Measurements from ENCODE around the gene ISM1. TPM values are rescaled to one million over a fixed set of nuclear protein-coding genes. Genes with fewer than 3 reads are reported as not detected.
A peak's percentile ranks its signal among the peaks of the same experiment; 100 is the strongest.

ISM1 gene
- total RNA-seq, 6 donors from 2014 or later = 2.2 to 7.4 (median 2.3) TPM; not detected in 1

DNA sequence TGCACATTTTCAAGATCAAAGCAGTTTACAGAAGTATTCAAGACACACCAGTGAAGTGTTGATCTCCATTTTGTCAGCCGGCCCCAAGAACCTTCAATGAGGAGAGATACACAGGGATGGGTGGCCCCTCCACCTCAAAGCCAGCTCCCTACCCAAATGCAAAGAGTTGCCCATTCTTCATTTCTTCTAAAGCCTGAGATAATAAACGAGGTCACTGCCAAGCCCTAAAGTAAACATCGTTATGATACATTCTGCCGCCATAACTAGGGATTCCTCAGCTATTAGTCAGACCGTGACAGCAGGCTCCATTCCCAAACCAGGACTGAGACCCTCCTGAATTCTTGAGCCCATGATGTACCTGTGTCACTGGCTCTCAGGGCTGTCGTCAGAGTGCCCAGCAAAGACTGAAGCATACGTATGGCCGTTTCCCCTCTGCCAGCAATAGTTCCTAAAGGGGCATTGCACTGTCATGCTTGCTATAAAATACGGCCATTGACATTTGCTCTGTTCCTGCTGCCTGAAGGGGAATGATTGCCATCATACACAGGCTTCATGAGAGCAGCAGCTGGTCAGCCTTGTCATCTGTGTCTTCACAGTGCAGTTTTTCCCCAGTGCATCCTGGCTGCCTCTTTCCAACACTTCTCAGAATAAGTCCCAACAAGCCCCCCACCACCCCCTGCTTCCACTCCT is 41.7 kb downstream of the ISM1 start:
- 53 to 60% methylated on average over 2 to 9 of the region's 9 CpGs for WGBS, 2 donors
- Histone ChIP-seq H3K36me3 (no peaks in the 10 kb centered on the region), H3K27ac (peak overlapping the region in 1 of 4 donors; percentile 19), H3K4me3 (no peak overlapping the region), H3K27me3 (no peaks in the 10 kb centered on the region), H3K4me1 (peaks cover 2 to 19% (median 12%) of the 10 kb centered on the region in 4 donors), H3K9me3 (no peaks in the 10 kb centered on the region)
- TF ChIP-seq CTCF (IDR thresholded peaks at IDR 0.05) (no peak), POLR2AphosphoS5 (IDR thresholded peaks at IDR 0.05) (no peak), EP300 (IDR thresholded peaks at IDR 0.05) (no peak), POLR2A (IDR thresholded peaks at IDR 0.05) (no peak)
- ATAC-seq (ENCODE audit: low FRiP score in 2 of 2) (no peak), DNase-seq (no peak)

DNA sequence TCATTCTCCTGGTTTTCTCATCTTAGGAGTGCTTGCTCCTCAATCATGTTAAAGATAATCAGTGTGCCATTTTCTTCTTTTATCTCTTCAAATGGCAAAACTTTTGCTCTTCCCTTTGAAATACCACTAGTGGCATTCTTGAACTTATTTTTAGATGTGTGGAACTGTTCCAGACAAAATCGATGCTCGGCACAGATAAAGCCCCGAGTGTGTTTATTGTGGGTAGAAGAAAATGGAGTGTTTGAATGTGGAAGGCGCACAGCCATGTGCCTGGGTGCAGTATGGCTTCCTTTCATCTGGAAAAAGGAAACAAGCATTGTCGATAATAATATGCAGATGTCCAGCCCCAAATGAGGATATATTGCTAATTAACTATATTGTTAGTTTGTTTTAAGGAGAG is 42.4 kb downstream of the ISM1 start:
- peaks cover 2 to 19% (median 12%) of the 10 kb centered on the region in 4 donors for H3K4me1 ChIP-seq
- no peaks in the 10 kb centered on the region for H3K36me3 ChIP-seq
- no peaks in the 10 kb centered on the region for H3K9me3 ChIP-seq
- H3K27ac ChIP-seq = peak overlapping the region in 1 of 4 donors; percentile 19
- DNase-seq (no peak), ATAC-seq (ENCODE audit: low FRiP score in 2 of 2) (no peak)
- no peak overlapping the region for H3K4me3 ChIP-seq
- WGBS, 2 donors = 42 to 47% methylated on average over 5 of the region's 5 CpGs
- no peaks in the 10 kb centered on the region for H3K27me3 ChIP-seq
- TF ChIP-seq CTCF (IDR thresholded peaks at IDR 0.05) (no peak), EP300 (IDR thresholded peaks at IDR 0.05) (no peak), POLR2A (IDR thresholded peaks at IDR 0.05) (no peak), POLR2AphosphoS5 (IDR thresholded peaks at IDR 0.05) (no peak)

- WGBS, 2 donors = 87 to 89% methylated on average over 5 of the region's 5 CpGs
Measured at GRCh38 chr20:13264907-13265306, 43.8 kb downstream of the ISM1 start.

GRCh38 chr20:13265941-13266340 is 44.9 kb downstream of the ISM1 start:
- 96 to 100% methylated on average over 4 of the region's 4 CpGs for WGBS, 2 donors
- Histone ChIP-seq H3K27ac (no peak overlapping the region), H3K4me1 (peaks cover 6 to 19% (median 14%) of the 10 kb centered on the region in 4 donors), H3K27me3 (no peaks in the 10 kb centered on the region), H3K36me3 (no peaks in the 10 kb centered on the region), H3K4me3 (no peak overlapping the region), H3K9me3 (no peaks in the 10 kb centered on the region)
- TF ChIP-seq EP300 (IDR thresholded peaks at IDR 0.05) (no peak), POLR2AphosphoS5 (IDR thresholded peaks at IDR 0.05) (no peak)
- DNase-seq (no peak), ATAC-seq (ENCODE audit: low FRiP score in 2 of 2) (no peak)

More at GRCh38 chr20:13264907-13265306, 43.8 kb downstream of the ISM1 start:
- Histone ChIP-seq H3K36me3 (no peaks in the 10 kb centered on the region), H3K4me1 (peaks cover 3 to 19% (median 12%) of the 10 kb centered on the region in 4 donors), H3K27ac (no peak overlapping the region), H3K27me3 (no peaks in the 10 kb centered on the region), H3K9me3 (no peaks in the 10 kb centered on the region), H3K4me3 (no peak overlapping the region)
- DNase-seq (no peak), ATAC-seq (ENCODE audit: low FRiP score in 2 of 2) (no peak)
- TF ChIP-seq POLR2AphosphoS5 (IDR thresholded peaks at IDR 0.05) (no peak), POLR2A (IDR thresholded peaks at IDR 0.05) (no peak), EP300 (IDR thresholded peaks at IDR 0.05) (no peak), CTCF (IDR thresholded peaks at IDR 0.05) (no peak)

GRCh38 chr20:13267231-13267630 is 46.2 kb downstream of the ISM1 start:
- TF ChIP-seq POLR2A (IDR thresholded peaks at IDR 0.05) (no peak), POLR2AphosphoS5 (IDR thresholded peaks at IDR 0.05) (peak in 1 of 2 donors; percentile 14), EP300 (IDR thresholded peaks at IDR 0.05) (peak in 1 of 4 donors; percentile 28)
- peak in 1 of 2 donors; percentile 12 for ATAC-seq (ENCODE audit: low FRiP score in 2 of 2)

More at GRCh38 chr20:13267231-13267630, 46.2 kb downstream of the ISM1 start:
- H3K4me3 ChIP-seq = no peak overlapping the region
- H3K36me3 ChIP-seq = no peaks in the 10 kb centered on the region
- H3K27ac ChIP-seq = no peak overlapping the region
- WGBS, 2 donors = 43 to 60% methylated on average over 6 to 7 of the region's 7 CpGs
- peaks cover 6 to 17% (median 13%) of the 10 kb centered on the region in 4 donors for H3K4me1 ChIP-seq
- no peaks in the 10 kb centered on the region for H3K27me3 ChIP-seq
- H3K9me3 ChIP-seq = no peaks in the 10 kb centered on the region
- peak in 1 of 2 donors; percentile 55 for DNase-seq

All from upper lobe of left lung (tissue), 6 donors.